Caki2 (cell line): ENCODE results near the gene ST3GAL3. TPM values are rescaled to one million over a fixed set of nuclear protein-coding genes. Genes with fewer than 3 reads are reported as not detected.

Source experiments
- DNase-seq: peaks from one replicate; pipeline ENCODE4 v3.0.0-alpha.2; 2015; ENCODE audit warnings: low read depth
- in situ Hi-C: cut with HindIII; loops from 2 replicates; pipeline ENCODE4 v1.10.0; 2016; ENCODE audit warnings: low sequenced_read_pairs, low pct_unique_long_range_greater_than_20kb, mixed read lengths
- total RNA-seq: library from RNA; depleted of rRNA; stranded (reverse); fragments of >200 nt; shearing (Covaris generic); gene quantifications from 2 replicates; pipeline ENCODE4 v1.2.3, GENCODE V29; 2014; ENCODE audit warnings: low replicate concordance; rRNA removed

The ST3GAL3 gene
- total RNA-seq, 1 experiment from 2014 or later, result 18.0 TPM

GRCh38 chr1:43974443-43975248 is 267.3 kb downstream of the ST3GAL3 start, which contains the start of gene ATP6V0B:
ATP6V0B (plus strand) TSS chr1:43974960; CDS start chr1:43975041, 81 bp downstream.
- in situ Hi-C loops, result no loop called here
- DNase-seq, result peak; percentile 87

- no peak for DNase-seq
- in situ Hi-C loops, result no loop called here
These were observed 268.1 kb downstream of the ST3GAL3 start for GRCh38 chr1:43975249-43975961.

- DNase-seq, result no peak
These were observed 268.7 kb downstream of the ST3GAL3 start for GRCh38 chr1:43976045-43976444.

GRCh38 chr1:43976890-43977289 is 269.6 kb downstream of the ST3GAL3 start:
- no peak for DNase-seq
- in situ Hi-C loops, result no loop called here

More at GRCh38 chr1:43976045-43976444, 268.7 kb downstream of the ST3GAL3 start:
- in situ Hi-C loops, result no loop called here

- DNase-seq, result no peak
- in situ Hi-C loops, result no loop called here
These were observed 270.3 kb downstream of the ST3GAL3 start for GRCh38 chr1:43977376-43978263.

- DNase-seq, result no peak
- in situ Hi-C loops, result no loop called here
These were observed 270.9 kb downstream of the ST3GAL3 start for GRCh38 chr1:43978264-43978550.

- in situ Hi-C loops, result no loop called here
- DNase-seq, result no peak
These were observed 271.4 kb downstream of the ST3GAL3 start, which contains the start of gene B4GALT2 for GRCh38 chr1:43978551-43979260. B4GALT2 (plus strand) TSS chr1:43979210; CDS start chr1:43981161, 1,951 bp downstream.

- DNase-seq, result no peak
- in situ Hi-C loops, result no loop called here
These were observed 271.9 kb downstream of the ST3GAL3 start for GRCh38 chr1:43979261-43979527.

- peak; percentile 30 for DNase-seq
- in situ Hi-C loops, result no loop called here
These were observed 272.4 kb downstream of the ST3GAL3 start for GRCh38 chr1:43979528-43980254.

GRCh38 chr1:43980255-43981134 is 273.2 kb downstream of the ST3GAL3 start:
- in situ Hi-C loops, result no loop called here
- DNase-seq, result no peak

Other genes starting within 250 kb of the ST3GAL3 start
- gene PTPRF, start 176.7 kb upstream of the ST3GAL3 start, total RNA-seq, result 74.1 and 105 TPM in 2 replicates
- gene KDM4A, start 57.4 kb upstream of the ST3GAL3 start, total RNA-seq, result 13.7 and 15.5 TPM in 2 replicates
- not detected in 2 replicates for gene ARTN, start 226.3 kb downstream of the ST3GAL3 start, total RNA-seq
- 16.9 and 21.3 TPM in 2 replicates for gene IPO13, start 239.4 kb downstream of the ST3GAL3 start, total RNA-seq